Heart left ventricle (tissue), 13 donors: Measurements from ENCODE around the gene ADAMTS3.

Experiments
- CTCF ChIP-seq, 12 donors: fragments of 200-600 bp; sonication (generic) in 4 of 12; IDR thresholded peaks; one replicate each; pipeline versions ENCODE4 v1.5.0 to v1.8.0; 2018 to 2022; ENCODE audit warnings: antibody characterized with exemption in 12 of 12, mild to moderate bottlenecking in 5 of 12
- POLR2A ChIP-seq, 2 donors: fragments of 450-650 bp; IDR thresholded peaks; one replicate each; pipeline ENCODE4 v1.6.1; 2017; ENCODE audit warnings: antibody characterized with exemption in 2 of 2, mild to moderate bottlenecking in 2 of 2, moderate library complexity in 2 of 2
- donor health status: ischemic (EF 13 %, LVEDD 7.1; RV severe dilation, severe dysfunction).
- donor health status: DM: no; HTN: yes; CAD: no.
- donor health status: DM: no; HTN: no; CAD: no.
- donor health status: ischemic (EF 25% LVEDD 6.9; RV normal size, moderate dysfunction).
- donor health status: ischemic (EF 25% LVEDD 5.7; RV mildly dilated, moderate dysfunction).
- donor health status: ischemic (EF 35%, LVEDD 5.7; RV mildly dilated, moderate dysfunction).
- donor health status: nonischemic (EF 11% LVEDD 7.7; RV severe dilation, severe dysfunction).
- donor health status: DM: yes; HTN: yes; CAD: no.
- donor health status: PGD.
- donor health status: ischemic (EF 29% LVEDD 5.4; RV normal size, mild dysfunction).
- donor health status: nonischemic (EF 23%, LVEDD 6.1; RV moderate dilation, normal function).

GRCh38 chr4:72496119-72496518, 72.9 kb downstream of the ADAMTS3 start:
- TF ChIP-seq POLR2A (IDR thresholded peaks at IDR 0.05) (no peak), CTCF (IDR thresholded peaks at IDR 0.05) (peak in 1 of 12 donors; percentile 9)
